ENCODE measurements around the gene DYRK1A.

DYRK1A gene

DNA sequence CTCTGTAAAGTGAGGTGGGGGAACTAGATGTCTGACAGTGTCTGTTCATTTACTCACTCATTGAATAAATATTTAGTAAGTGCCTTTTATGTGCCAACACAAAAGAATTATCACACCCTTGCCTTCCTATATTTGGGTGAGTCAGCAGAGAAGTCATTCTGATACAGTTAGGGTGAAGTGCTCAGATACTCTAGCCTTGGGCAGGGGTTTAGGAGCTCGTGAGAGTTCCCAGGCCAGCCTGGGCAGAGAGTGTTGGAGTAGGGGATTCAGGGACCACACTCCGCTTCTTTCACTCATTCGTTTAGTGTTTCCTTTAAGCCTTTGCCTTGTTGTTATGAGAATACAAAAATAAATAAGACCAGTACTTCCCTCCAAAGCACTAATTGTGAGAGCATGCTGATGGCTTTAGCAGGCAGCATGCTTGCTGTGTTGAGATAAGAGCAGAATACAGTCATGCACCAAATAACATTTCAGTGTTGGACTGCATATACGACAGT lies 83.9 kb downstream of the DYRK1A start:
- DNase-seq (ENCODE audit: low read depth), result peak; percentile 14

GRCh38 chr21:37451446-37451845 lies 84.9 kb downstream of the DYRK1A start:
- DNase-seq (ENCODE audit: low read depth), result no peak

DNA sequence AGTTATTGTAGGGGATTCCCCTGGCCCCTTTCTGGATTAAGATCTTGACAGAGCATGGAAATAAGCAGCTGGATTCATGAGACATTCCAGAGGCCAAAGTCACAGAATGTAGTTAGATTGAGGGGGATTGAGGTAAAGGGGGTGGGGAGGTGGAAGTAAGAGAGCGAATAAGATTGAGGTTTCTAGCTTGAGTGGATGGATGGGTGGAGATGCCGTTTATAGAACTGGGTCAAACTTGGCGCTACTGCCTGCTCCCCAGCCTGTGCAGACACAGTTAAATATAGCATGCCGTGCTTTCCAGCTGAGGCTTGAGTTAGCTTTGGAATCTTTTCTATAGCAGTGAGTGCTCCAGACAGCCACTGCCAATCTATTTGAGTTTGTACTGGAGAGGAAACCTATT lies 85.7 kb downstream of the DYRK1A start:
- DNase-seq (ENCODE audit: low read depth), result peak; percentile 49

DNA sequence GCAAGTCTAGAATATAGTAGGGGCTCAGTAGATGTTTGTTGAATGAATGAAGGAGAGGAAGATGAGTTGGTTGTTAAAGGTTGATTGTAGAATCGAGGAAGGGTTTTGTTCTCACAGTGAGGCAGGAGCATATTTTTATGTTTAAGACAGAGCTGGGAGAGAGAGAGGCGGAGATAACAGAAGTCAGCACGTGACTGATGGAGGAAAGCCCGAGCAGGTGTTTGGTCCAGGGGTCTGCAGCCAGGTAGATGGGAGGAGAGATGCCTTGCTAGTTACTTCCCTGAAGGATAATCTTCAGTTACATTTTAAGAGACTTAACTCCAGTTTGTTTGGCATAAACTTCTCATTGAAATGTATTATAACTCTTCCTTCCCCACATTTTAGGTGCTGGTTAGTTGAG lies 86.8 kb downstream of the DYRK1A start:
- DNase-seq (ENCODE audit: low read depth), result no peak

DNA sequence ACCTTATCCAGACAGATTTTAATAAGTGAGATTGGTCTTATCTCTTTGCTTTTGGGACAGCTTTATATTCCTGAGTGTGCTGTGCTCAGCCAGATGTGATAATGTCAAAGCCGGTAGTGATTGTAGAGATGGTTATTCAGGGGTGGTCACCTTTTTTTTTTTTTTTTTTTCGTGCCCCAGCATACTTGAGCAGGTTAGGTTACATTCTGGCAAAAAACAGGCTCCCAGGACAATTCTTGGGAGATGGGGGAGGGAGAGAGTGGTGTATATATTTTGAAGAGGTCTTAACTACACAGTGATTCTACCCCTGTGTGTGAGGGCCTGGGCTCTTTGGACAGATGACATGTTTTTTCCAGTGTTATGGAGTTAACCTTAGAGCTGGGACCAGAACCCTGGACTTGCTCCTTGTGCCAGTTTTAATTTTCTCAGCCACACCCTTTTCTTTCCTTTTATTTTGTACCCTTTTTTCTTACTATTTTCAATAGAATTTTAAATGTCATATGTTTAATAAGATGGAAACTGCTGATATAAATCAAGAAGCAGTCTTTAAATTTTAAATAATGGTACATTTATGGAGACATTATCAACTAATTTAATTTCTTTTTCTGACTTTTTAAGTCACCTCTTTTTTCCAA lies 88.4 kb downstream of the DYRK1A start:
- no peak for DNase-seq (ENCODE audit: low read depth)

- no peak for DNase-seq (ENCODE audit: low read depth)
These were observed 88.9 kb downstream of the DYRK1A start for GRCh38 chr21:37455504-37455911.

- no peak for DNase-seq (ENCODE audit: low read depth)
These were observed 92.2 kb downstream of the DYRK1A start for GRCh38 chr21:37458669-37459276.

DNA sequence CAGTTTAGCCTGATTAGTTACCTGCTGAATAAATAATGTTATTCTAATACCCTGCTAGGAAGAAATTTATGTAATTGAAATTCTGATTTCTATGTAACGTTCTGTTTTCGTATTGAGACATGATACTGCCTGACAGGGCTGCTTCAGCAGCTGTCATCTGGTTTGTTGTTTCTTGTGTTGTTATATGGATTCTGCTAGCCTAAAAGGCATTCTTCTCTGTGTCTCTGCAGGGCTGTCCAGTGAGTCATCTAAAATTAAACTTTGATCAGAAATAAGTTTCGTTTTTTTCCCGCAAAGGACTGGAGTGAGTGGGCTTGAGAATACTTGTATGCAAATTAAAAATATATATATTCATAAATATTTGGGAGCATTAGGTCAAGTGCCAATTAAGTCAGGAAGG lies 93.0 kb downstream of the DYRK1A start:
- DNase-seq (ENCODE audit: low read depth), result no peak

DNA sequence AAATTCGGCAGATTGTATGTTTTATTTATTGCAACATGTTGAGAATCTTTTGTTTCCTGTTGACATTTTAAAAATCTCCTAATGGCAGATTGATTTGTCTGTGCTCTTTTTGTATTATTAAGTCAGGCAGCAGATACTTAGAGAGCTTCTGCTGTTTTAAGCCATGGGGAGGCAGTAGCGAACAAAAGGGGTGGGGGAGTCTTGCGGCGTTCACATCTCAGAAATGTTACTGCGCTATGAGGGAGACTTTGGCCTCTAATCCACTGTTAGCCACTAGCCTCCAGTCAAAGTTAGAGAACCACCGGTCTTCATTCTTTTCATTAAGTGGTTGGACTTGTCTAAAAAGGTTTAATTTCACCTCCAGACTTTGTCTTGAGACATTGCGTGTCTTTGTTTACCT lies 93.6 kb downstream of the DYRK1A start:
- no peak for DNase-seq (ENCODE audit: low read depth)

GRCh38 chr21:37461479-37461878 lies 94.9 kb downstream of the DYRK1A start:
- DNase-seq (ENCODE audit: low read depth), result no peak

DNA sequence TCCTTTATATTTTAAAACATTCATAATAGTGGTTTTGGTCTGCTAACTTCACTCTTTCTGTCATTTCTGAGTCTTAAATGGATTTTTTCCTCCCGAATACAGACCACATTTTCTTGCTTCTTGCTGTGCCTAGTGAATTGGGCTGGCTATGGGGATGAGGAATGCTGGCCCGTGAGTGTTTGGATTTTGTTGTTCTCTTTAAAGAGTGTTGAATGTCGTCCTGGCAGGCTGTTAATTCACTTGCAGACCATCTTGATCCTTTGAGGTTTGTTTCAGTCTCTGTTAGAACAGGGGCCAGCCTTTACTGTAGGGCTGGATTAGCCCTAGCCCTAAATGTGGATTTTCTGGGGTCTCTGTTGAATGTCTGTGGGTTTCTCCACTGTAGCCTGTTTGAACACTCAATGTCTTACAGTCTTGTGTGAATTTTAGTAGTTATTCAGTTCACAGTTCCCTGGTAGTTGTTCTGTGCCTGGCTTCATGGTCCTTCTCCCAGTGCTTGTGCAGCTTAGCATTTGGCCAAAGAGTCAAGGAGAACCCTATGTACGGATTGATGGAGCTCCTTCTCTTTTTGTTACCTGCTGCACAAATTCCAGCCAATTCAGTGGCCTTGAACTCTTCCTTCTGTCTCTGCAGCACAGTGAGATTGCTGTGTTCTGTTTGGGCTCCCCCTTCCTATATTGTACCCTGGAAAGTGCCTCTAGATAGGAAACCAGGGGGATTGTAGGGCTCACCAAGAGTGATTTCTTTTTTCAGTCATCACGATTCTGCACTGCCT lies 95.7 kb downstream of the DYRK1A start:
- DNase-seq (ENCODE audit: low read depth), result no peak

DNA sequence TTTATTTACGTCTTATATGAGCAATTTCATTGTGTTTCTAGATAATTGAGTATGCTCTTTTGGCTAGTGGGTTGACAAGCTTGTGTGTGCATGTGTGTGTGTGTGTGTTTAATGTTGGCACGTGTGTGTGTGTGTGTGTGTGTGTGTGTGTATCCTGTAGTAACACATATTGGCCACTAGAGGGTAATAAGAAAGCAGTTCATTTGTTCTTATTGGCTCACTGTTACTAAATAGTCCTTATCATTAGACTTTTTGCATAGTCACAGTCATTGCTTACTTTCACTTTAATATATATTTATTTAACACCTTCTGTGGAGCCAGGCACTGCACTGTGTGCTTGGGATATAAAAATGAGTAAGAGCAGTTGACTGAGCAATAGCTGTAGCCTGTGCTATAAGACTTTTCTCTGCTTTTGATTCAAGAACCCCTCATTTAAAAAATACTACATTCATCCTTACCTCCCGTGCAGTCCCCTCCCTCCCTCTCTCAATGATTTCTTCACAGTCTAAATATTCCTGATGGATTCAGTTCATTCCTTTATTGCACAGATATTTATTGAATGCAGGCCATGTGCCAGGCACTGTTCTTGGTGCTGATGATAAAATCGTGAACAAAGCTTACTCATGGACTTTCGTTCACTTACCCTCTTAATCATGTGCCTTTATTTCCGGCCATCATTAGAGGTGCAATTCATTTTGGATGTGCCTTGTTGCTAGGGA lies 96.7 kb downstream of the DYRK1A start:
- peak; percentile 18 for DNase-seq (ENCODE audit: low read depth)

- no peak for DNase-seq (ENCODE audit: low read depth)
These were observed 100.5 kb downstream of the DYRK1A start for GRCh38 chr21:37467082-37467481.

DNA sequence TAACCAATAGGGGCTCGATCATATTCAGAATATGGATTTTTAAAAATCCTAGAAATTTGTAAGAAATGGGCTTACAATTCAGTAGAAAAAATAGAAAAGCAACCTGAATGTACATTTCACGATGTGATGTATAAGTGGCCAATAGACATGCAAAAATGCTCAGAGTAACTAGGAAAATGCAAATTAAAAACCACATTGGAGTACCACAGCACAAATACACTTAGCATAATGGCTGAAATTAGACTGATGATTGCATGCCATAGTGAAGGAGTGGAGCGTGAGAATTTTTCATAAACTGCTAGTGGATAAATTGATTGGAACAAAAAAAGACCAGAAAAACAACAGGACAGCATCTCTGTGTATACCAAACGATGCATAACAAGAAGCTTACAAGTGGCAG lies 102.3 kb downstream of the DYRK1A start:
- no peak for DNase-seq (ENCODE audit: low read depth)

- DNase-seq (ENCODE audit: low read depth), result no peak
These were observed 102.9 kb downstream of the DYRK1A start for GRCh38 chr21:37469441-37469840.

GRCh38 chr21:37472581-37472980 lies 106.0 kb downstream of the DYRK1A start:
- DNase-seq (ENCODE audit: low read depth), result no peak

GRCh38 chr21:37473491-37473890 lies 106.9 kb downstream of the DYRK1A start:
- no peak for DNase-seq (ENCODE audit: low read depth)

- no peak for DNase-seq (ENCODE audit: low read depth)
These were observed 107.8 kb downstream of the DYRK1A start for GRCh38 chr21:37474342-37474741.

DNA sequence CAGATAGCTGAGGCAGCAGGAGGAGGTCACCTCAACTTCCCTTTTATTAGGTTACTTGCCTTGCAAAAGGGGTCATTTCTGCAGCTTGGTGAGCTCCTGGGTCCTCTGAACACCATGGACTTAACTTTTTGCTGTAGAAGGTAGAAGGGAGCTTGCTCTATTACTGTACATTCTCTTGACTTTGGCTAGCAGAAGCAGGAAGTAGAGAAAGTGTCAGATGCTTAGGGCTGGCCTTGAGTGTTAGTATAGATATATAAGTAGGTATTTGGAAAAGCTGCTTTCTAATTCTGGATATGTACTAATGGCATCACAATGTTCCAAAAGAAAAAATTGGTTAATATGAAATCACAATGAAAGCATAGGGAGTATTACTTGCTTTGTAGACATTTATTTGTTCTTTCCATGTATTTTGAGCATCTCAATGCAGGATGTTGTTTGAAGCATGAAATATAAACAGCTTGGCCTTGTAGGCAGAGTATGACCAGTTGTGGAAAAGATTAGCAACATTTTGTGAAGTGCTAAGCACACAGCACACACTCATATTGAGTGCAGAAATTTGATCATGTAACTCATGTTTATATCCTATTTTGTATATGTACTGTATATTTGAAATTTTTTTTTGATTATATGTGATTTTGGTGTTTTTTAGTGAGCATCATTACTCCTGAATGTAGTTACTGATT lies 108.8 kb downstream of the DYRK1A start:
- DNase-seq (ENCODE audit: low read depth), result no peak

DNA sequence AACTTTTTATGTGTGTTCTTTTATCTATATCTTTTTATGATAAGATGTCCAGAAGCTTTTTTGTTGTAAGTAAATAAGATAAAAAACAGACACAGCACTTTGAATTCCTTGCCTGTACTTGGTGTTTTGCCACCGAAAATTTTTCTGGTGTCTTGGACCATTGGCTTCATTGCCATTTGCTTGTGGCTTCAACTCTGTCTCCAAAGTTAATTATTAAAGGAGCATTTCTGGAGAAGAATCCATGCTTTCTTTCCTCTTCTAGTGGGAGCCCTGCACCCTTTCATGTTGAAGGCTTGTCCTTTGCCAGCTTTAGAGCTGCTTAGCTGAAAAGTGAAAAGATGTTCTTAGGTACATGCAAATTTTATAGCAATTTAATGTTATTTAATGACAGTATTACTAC lies 112.2 kb downstream of the DYRK1A start:
- DNase-seq (ENCODE audit: low read depth), result no peak

- DNase-seq (ENCODE audit: low read depth), result no peak
These were observed 117.2 kb downstream of the DYRK1A start for GRCh38 chr21:37483776-37484175.

All from HS-5 (cell line).